GM19239 (cell line): ENCODE measurements around the gene EPB41L1.

Source experiments
- DNase-seq: peaks from one replicate; pipeline ENCODE4 v3.0.0; 2011; ENCODE audit warnings: low spot score; ENCODE audit not compliant: insufficient read length
- FAIRE-seq: peaks from 2 replicates; lab custom pipeline; 2011; peaks lifted over from hg19 to GRCh38; lab: Jason Lieb, UNC

Gene EPB41L1

DNA sequence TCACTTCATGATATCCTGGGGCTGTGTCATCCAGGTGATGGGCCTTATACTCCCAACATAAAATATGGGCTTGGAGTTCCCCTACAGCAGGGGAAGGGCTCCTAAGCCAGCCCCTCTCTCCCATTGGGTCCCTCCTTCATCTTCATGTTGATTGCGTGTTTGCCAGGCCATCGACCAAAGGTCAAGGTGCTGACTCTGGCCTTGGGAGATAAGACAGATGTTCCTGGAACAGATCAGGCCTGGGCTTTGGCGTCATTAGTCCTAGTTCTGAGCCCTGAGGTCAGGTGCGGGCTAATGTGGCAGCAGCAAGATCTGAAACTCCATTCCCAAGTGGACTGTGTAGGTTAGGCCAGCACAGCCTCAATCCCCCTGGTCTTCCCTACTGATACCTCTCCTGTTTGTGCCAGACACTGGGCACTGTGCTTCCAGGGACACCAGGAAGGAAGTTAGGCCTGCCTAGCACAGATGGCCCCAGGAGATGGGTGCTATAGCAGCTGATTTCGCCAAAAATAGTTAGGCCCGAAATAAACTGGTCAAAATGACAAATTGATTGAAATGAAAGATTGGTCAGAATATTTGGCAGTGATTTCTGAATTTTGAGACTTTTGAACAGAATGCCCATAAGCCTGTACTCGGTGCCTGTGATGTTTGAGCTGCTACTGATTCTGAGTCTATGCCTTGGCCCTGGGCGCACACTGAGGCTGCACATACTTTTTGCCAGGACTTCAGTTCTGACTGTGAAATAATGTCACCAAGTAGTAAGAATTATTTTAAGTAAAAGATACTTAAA lies 28.8 kb downstream of the EPB41L1 start:
- DNase-seq (no peak), FAIRE-seq (no peak)

GRCh38 chr20:36184816-36185776 lies 30.6 kb downstream of the EPB41L1 start:
- DNase-seq (no peak), FAIRE-seq (no peak)

GRCh38 chr20:36193977-36194712 lies 39.6 kb downstream of the EPB41L1 start:
- FAIRE-seq (no peak), DNase-seq (no peak)

DNA sequence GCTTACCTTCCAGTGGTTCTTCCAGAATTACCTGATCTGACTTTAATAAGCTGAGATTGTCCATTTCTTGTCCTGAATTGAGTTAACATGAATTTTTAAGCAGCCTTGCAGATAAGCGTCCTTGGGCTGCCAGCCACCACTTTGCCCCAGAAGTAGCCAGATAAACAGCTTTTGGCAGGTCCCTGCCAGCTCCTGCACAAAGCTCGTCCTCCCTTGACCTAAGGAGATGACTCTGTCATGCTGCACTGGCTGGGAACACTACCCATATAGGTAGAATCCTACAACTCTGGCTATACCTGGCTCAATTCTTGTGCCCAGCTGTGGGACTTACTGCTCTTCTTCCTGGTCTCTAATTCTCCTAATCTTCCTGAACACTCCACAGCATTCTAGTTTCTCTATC lies 42.1 kb downstream of the EPB41L1 start:
- no peak for FAIRE-seq

DNA sequence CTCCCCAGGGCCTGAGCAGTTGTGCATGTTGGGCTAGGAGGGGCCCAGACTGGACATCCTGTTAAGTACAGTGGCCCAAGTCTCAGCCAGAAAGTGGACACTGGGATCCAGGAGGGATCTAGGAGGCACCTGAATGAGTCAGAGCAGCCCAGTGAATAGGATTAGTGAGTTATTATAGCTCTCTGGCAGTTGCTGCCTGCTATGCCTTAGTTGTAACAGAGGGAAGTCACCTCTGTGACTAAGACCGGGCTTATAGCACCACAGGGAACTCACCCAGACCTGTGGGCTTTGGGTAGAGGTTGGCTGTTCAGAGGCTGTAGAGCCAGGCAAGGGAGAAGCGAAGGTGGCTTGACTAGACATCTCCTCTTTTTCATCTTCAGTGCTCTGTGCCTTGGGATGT lies 42.7 kb downstream of the EPB41L1 start:
- FAIRE-seq (no peak), DNase-seq (no peak)

More for the DNA sequence above, 42.1 kb downstream of the EPB41L1 start:
- DNase-seq = no peak

- DNase-seq = peak; percentile 67
- peak; percentile 91 for FAIRE-seq
These were observed 45.1 kb downstream of the EPB41L1 start for GRCh38 chr20:36199345-36200257.

GRCh38 chr20:36200451-36200850 lies 45.9 kb downstream of the EPB41L1 start:
- no peak for FAIRE-seq

GRCh38 chr20:36201198-36201597 lies 46.7 kb downstream of the EPB41L1 start:
- FAIRE-seq (no peak), DNase-seq (no peak)

More at GRCh38 chr20:36200451-36200850, 45.9 kb downstream of the EPB41L1 start:
- no peak for DNase-seq

DNA sequence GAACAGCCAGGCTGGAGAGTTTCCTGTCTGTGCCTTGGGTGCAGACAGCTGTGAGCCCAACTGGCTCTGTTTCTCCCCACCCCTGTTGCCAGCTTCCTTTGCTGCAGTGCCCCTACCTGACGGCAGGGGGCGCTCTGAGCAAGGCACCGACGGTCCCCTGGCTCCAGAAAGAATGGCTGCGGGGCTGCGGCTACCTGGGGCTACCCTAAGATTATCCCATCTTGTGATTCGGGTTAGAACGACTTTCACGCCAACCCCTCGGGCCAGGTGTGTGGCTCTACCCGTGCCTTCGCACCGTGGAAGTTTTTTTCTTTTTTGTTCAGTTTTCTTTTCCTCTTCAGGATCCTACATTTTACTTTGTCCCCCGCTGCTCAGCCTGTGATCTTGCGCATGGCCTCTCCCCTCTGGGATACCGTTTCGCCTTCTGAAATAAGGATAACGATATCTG lies 48.4 kb downstream of the EPB41L1 start:
- FAIRE-seq = peak; percentile 83
- peak; percentile 82 for DNase-seq

DNA sequence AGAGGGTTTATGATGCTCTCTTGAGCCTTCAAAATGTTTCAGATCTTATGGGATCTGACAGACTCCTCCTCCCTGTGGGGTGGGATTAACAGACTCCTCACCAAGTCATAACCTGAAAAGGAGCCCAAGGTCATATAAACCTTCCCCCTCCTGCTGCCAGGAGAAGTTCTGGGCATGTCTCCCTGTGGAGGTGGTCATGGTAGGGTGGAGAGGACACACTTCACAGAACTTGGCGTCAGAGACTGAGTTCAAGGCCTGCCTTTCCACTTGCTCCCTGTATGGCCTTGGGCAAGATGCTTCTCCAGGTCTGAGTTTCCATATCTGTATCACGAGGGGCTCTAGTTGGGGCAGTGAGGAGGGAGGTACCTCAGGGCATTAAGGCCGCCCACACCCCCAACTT lies 49.3 kb downstream of the EPB41L1 start:
- DNase-seq (no peak), FAIRE-seq (no peak)

DNA sequence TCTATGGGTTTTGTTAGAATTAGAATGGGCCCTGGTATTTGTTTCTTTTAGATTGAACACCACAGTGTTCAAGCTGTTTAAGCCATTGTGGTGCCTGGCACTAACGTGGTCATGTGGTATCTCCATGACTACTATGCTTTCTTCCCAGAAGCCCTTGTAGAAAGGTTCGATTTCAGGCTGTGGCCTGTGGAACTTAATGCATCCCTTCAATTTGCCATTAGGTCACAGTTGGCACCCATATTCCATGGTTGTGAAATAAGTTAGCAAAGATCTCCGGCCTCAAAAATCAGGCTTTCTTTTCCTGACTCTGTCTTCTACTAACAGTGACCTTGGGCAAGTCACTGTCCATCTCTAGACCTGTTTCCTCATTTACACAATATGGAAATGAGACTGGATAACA lies 50.5 kb downstream of the EPB41L1 start:
- no peak for FAIRE-seq
- no peak for DNase-seq

GRCh38 chr20:36206068-36206467 lies 51.5 kb downstream of the EPB41L1 start:
- DNase-seq (no peak), FAIRE-seq (no peak)

DNA sequence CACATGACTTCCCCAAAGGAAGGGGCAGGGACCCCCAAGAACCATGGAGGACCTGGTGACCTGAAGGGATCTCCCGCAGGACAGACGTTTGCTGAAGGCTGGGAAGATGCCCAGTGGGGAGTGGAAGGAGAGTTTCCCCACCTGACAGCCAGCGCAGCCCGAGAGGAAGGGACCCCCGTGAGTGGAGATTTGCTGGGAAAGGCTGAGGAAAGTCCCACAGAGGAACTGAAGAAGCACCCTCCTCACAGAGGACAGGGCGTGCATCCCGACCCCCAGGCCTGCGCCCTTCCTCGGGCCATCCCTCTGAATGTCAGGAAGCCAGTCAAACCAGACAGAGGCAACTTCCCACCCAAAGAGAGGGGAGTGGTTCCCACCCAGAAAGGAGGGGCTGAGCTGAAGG lies 52.1 kb downstream of the EPB41L1 start:
- DNase-seq (no peak), FAIRE-seq (no peak)

DNA sequence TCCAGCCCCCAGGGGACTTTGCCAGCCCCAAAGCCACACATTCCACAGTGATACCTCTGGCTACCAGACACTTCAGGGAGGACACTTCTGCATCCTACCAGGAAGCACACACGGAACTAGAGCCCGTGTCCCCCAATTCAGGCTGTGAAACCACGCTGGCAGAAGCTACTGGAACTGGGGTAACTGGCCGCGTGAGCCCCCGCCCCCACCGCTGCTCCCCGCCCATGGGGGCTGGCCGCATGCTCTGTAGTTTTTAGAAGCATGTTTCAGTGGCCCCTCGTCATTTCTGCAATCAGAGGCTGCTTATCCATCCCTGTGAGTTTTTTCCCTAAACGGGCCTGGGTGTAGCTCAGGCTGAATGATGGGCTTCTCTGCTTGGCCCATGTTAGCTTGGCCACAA lies 53.1 kb downstream of the EPB41L1 start:
- DNase-seq = no peak
- no peak for FAIRE-seq

GRCh38 chr20:36208257-36208656 lies 53.7 kb downstream of the EPB41L1 start:
- FAIRE-seq (no peak), DNase-seq (no peak)

DNA sequence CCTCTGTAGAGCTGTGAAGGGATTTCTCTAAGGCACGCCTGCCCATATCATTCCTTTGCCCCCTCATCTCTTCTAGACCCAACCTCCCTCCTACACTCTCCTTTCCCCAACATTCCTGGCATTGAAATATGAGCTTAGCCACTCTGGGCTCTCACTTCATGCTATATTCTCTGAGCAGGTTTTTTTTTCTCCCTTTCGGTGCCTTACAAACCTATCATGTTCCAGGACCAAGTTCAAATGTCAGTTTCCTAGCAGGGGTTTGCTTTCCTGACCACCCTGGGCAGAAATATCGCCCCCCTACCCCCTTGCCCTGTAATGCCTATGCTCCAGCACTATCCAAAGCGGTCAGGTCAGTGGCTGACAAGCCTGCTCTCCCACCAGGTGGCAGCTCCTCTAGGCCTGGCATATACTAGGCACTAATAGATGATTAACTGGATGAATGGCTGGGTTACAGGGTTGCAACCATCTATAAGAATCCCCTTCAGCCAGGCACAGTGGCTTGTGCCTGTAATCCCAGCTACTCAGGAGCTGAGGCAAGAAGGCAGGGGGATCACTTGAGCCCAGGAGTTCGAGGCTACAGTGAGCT lies 56.0 kb downstream of the EPB41L1 start:
- no peak for FAIRE-seq
- no peak for DNase-seq

DNA sequence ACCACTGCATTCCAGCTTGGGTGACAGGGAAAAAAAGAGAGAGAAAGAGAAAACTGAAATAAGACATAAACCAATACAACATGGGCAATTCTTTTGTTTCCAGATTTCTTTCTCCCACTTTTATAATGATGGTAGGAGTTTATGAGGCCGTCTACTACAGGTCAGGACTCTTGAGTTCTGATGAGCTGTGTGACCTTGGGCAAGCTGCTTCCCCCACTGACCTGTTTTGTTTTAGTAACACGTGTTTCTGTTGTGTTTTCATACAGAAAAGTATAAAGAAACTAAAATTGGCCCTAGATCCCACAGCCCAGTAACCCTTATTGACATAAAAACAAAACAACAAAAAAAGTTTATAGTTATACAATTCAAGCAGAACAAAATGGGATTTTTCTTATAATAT lies 58.8 kb downstream of the EPB41L1 start:
- FAIRE-seq (no peak), DNase-seq (no peak)

GRCh38 chr20:36214684-36215256 lies 60.2 kb downstream of the EPB41L1 start:
- FAIRE-seq = peak; percentile 45

DNA sequence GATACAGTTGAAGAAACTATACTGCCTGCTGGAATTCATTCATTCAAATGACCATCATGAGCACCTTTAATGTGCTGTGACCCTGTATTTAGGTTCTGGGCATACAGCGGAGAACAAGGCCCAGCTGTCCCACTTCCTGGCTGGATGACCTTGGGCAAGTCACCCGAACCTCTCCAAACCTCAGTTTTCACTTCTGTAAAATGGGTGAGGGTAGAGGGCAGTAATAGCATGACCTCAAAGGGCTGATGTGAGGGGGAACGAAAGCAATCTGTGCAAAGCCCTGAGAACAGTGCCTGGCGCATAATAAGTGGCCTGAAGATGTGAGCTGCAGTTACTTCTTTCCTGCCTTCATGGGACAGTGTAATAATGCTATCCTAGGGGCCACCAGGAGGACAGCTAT lies 61.2 kb downstream of the EPB41L1 start:
- FAIRE-seq = no peak

More at GRCh38 chr20:36214684-36215256, 60.2 kb downstream of the EPB41L1 start:
- peak; percentile 50 for DNase-seq

More for the DNA sequence above, 61.2 kb downstream of the EPB41L1 start:
- DNase-seq = no peak
